ENCODE results near the gene PON1. TPM values are rescaled to one million over a fixed set of nuclear protein-coding genes. Genes with fewer than 3 reads are reported as not detected.

Gene PON1
- 0.75 TPM in 1 of 2 replicates, not detected in the other for total RNA-seq (2014; rRNA removed)
- not detected for polyA plus RNA-seq (2012)

DNA sequence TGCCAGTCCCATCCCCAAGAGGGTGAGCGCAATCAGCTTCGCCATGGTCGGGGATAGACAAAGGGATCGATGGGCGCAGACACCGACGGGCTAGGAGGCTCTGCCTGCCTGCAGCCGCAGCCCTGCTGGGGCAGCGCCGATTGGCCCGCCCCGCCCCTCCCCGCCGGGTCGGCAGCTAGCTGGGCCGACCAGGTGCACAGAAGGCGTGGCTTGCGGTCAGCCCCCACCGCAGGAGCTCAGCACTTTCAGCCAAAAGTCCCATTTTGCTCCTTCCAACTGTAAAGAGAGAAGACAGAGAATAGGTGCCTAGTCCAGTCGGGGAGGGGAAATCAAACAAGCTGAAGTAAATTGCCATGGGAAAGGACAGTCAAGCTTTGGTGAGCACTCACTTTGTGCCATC is at the start of gene PON1:
TSS of gene PON1 (minus strand) at position 102 of the 400 bp plus-strand sequence. CDS start at position 45, 57 bp downstream.
- DNase-seq (ENCODE audit: low read depth), result no peak

GRCh38 chr7:95373323-95373722 is 49.0 kb upstream of the PON1 start:
- DNase-seq (ENCODE audit: low read depth), result no peak

DNA sequence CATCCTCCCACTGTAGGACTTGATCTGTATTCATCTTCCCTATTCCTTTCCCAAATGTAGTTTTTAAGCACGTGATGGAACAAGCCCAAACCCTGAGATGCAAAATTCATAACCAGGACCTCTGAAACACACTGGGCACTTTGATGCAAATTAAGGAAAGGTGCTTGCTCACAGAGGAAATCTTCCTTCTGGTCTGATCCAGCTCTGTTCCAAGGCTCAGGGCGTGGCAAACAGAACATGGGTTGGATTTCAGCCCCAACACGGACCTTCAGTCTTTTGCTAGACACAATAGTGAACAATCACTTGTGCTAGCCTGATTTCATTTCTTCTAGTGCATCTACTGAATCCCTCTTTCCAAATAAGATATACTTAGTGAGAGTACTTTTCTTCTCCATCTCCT is 43.9 kb upstream of the PON1 start:
- DNase-seq (ENCODE audit: low read depth), result no peak

DNA sequence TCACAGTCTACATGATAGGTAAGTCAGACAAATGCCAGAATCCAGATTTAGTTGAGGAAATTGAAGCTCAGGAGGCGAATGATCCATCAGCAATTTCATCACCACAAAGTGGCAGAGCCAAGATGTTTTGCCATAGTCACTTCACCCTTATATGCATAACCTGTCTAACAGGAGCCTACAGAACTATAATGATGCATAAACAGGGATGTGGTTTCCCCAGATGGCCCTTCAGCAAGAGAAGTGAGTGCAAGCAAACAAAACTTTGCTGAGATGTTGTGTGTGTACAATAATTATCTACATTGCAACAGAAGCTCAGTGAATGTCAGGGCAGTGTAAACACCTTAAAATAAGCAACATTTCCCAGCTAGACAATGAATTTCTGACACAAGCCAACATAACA is 43.3 kb upstream of the PON1 start:
- no peak for DNase-seq (ENCODE audit: low read depth)

DNA sequence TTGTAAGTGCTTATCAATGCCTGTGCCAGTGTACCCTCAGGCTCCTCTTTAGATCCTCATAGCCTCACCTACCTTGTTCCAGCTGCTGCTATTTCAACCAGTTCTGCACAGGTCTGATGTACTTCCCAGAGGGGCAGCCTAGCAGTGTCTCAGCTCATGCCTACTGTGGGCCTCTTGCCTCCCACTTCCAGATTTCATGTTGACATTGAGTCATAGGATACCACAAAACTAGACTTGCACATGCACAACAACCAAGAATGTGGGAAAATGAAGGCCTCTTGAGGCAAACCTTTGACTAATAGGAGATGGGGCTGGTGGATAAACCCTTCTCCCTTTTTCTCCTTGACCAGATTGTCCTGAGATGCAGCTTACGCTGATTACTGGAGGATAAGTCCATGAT is 40.8 kb upstream of the PON1 start:
- peak; percentile 78 for DNase-seq (ENCODE audit: low read depth)

DNA sequence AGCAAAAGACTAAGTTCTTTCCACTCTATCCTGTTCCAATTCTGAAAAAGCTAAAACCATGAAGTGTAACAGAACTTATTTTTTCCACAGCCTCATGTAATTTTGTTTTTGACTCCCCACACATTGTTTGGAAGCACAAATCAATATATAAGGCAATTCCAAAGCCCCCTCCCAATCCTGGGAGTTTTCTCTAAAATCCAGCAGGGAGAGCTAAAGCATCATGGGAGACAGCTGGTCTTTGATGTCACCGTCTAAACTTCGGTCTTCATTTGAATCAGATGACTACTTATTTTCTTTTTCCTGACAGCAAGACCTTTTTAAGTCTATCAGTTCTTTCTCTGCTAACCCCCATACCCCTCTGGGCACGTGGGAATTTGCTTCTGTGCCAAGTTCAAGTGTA is 33.3 kb upstream of the PON1 start:
- peak; percentile 42 for DNase-seq (ENCODE audit: low read depth)

DNA sequence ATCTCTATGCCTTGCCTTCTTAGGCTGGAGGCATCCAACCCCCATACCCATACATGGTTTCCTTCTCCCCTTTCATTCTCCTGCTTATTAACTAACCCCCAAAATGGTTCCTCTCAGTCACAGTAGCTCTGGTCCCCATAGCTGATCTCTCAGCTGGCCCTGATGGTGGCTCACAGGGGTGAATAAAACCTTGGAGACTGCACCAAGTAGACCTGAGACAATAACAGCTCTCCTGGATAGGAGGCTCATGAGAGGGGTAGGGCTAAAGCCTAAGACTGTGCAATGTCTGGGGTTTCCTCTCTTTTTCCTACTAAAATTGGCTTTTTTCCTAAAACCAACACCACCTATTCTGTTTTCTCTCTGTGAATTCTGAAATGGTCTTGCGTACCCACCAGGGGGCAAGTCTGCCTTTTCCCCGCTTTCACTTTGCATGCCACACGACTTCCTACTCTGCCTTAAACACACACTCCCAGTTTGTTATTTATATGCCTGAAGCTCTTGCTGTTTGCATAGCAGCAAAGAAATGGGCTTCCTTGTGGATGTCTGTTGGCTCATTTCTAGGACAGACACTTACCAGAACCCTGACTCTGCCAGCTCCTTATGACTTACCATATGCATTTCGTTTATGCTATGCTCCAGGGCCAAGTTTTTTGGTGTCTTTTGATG is 18.4 kb upstream of the PON1 start:
- peak; percentile 16 for DNase-seq (ENCODE audit: low read depth)

GRCh38 chr7:95342029-95342428 is 17.7 kb upstream of the PON1 start:
- no peak for DNase-seq (ENCODE audit: low read depth)

- no peak for DNase-seq (ENCODE audit: low read depth)
These were observed 16.2 kb upstream of the PON1 start for GRCh38 chr7:95340491-95340890.

DNA sequence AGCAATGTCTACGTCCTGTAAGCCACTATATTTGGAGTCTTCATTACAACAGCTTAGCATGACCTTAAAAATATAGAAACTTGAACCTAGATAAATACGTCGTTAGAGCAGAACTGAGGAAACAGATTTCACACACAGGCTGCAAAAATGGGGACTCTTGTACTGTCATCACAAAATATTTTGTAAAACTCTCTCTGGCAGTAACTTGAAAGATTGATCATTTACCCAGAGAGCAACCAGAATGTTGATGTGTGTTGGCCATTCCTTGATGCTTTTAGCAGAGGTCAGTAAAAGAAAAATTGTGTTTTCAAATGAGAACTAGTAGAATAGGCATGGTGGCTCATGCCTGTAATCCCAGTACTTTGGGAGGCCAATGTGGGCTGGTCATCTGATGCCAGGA is 14.5 kb upstream of the PON1 start:
- DNase-seq (ENCODE audit: low read depth), result no peak

DNA sequence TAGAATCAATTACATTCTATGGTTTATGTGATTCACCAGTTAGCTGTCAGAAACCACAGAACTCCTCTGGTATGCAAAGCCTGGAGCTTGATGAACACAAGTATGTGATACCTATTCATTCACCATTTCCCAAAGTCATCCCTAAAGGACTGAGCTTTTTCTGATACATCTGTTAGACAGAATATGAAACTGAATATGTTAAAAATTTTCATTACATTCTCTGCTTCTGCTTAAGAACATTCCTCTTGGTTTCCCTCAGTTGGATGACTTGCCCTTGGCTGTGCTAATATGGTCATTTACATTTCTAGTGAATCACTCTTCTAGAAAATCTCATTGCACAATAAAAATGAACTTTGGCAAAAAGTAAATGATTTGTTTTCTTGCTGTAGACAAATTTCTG is 10.8 kb upstream of the PON1 start:
- DNase-seq (ENCODE audit: low read depth), result peak; percentile 89

DNA sequence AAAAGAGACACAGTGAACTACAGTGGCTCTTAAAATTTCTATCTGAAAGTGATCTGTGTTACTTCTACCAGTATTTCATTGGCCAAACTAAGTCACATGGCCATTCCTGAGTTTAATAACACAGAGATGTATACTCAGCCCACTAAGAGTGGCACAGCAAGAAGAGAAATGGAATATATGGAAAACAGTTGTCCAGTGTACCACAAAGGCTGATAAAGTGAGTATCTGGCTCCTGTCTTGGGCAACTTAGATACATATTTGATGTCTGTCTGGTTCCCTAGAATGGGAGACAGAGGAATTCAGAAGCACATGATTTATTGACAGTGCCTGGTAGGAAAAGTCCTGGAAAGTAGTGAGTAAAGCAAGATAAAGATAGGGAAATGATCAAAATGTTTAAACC is 10.1 kb upstream of the PON1 start:
- peak; percentile 55 for DNase-seq (ENCODE audit: low read depth)

DNA sequence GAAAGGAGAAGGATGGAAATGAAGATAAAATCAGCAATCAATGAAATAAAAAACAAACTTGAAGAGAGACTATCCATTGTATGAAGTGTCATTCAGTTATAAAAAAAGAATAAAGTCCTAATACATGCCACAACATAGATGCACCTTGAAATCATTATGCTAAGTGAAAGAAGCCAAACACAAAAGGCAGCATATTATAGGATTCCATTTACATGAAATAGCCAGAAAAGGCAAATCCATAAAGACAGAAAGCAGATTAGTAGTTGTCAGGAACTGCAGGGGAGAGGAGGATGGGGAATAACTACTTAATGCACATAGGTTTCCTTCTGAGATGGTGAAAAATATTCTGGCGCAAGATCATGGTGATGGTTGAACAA is 6.6 kb upstream of the PON1 start:
- peak; percentile 8 for DNase-seq (ENCODE audit: low read depth)

DNA sequence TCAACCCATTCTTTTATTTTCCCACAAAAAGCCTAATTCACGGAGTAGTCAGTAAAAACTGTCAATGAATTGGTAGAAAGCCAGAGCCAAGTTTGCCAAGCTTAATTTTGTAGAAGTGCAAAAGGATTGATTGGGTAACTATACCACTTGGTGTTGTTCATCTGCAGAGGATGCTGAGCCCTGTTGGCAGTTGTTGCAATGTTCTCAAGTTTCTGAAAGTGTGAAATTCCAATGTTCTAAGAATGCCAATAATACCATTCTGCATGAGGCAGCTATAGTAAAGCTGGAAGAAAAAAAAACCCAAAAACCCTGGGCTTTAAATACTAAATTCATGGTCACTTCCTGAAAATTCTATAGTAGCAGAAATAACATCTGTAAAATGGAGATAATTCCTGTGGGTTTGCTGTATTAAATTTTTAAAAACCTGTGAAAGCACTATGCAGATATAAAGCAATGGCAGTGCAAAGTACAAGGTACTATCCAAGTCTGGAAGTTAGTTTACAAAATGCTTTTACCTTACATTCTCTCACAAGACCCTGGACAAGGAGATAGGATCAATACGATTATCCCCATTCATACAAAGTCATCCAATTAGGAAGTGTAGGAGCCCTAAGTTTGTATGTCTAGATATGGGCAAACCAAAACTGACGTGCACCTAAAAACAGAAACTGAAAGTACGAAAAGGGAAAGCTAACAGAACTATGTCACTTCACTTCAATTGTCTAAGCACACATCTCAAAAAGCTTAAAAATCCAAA is 6.0 kb upstream of the PON1 start:
- DNase-seq (ENCODE audit: low read depth), result peak; percentile 85

DNA sequence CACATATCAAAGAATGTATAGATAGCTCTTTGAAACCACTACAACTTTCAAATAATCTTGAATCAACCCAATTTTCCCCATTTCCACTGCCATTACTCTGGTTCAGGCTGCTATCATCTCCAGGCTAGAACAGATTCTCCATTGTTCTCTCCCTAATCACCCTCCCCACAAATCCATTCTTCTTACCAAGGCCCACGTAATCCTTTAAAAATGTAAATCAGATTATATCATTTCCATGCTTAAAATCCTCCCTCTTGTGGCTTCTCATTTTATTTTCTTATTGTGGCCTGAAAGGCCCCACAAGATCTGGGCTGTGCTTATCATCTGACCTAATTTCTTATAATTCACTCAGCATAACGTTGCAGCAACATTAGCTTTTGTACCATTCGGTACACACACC is 3.0 kb upstream of the PON1 start:
- peak; percentile 17 for DNase-seq (ENCODE audit: low read depth)

GRCh38 chr7:95323410-95324129 is 762 bp downstream of the PON1 start:
- no peak for DNase-seq (ENCODE audit: low read depth)

GRCh38 chr7:95322854-95323253 is 1.5 kb downstream of the PON1 start:
- peak; percentile 14 for DNase-seq (ENCODE audit: low read depth)

DNA sequence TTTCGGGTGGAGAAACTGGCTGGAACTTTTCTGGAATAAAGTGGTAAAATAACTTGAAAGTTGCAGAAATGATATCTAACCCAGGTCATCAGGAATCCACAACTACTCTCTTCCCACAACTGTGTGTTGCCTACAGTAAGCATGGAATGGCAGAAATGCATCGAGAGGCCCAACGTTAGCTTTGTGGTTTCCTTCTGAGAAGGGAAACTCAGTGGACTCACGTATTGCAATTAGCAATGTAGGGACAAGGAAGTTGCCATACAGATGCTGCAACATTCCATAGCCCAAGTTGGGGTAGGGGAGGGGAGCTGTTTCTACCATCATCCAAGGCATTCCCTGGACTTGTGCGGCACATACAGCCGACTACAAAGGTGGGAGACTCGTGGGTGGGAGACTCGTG is 1.9 kb downstream of the PON1 start:
- DNase-seq (ENCODE audit: low read depth), result no peak

GRCh38 chr7:95321720-95322119 is 2.6 kb downstream of the PON1 start:
- no peak for DNase-seq (ENCODE audit: low read depth)

- no peak for DNase-seq (ENCODE audit: low read depth)
These were observed 3.7 kb downstream of the PON1 start for GRCh38 chr7:95320651-95321050.

GRCh38 chr7:95319570-95319969 is 4.8 kb downstream of the PON1 start:
- no peak for DNase-seq (ENCODE audit: low read depth)

GRCh38 chr7:95318501-95319100 is 5.7 kb downstream of the PON1 start:
- no peak for DNase-seq (ENCODE audit: low read depth)

Data from LHCN-M2 (cell line).